Left forelimb (tissue), 1 donor: Measurements from ENCODE around the gene TFAP2A.

Source experiments
- DNase-seq: peaks from one replicate; pipeline ENCODE4 v3.0.0-alpha.2; 2018; ENCODE audit warnings: low spot score

Gene TFAP2A

DNA sequence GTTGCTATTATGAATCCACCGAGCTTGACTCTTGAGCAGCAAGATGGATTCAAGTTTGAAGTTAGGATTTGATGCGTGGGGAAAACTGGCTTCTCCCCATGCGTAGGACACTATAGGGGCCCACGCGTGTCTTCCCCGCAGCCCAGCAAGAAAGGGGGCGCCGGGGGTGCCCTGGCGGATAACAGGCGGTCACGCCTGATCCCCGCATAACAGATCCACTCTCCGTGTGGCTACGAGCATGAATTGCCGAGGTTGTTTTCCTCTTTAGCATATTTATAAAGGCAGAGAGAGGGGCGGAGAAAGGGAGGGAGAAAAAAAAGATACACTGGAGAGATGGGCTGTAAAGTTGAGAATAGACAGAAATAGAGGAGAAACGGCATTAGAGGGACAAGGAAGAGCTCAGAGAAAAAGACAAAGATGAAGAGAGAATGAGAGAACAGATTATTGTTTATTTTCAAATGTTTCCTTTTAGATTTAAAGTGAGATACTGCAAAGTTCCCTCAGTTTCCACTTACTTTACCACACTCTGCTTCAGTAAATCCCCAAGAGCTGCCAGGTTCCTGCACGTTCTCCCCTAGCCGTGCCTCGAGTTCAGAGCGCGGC lies 32.0 kb downstream of the TFAP2A start:
- no peak for DNase-seq

DNA sequence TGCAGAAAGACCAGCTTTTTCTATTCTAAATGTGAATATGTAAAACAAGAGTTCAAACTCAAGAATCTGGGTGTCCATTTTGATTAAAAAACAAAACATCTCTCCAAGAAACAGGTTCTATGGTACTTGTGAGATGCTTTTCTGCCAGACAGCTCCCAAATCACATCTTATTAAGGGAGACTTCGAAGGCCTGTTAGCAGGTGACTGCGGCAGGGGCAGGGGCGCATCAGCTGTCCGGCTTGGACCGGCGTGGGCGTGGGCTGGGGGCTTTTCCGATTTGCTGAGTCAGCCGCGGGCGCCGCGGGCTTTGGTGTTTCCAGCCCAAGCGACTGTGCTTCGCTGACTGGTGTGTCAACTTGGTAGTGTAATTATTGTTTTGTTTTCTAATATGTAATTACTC lies 32.6 kb downstream of the TFAP2A start:
- DNase-seq: no peak

DNA sequence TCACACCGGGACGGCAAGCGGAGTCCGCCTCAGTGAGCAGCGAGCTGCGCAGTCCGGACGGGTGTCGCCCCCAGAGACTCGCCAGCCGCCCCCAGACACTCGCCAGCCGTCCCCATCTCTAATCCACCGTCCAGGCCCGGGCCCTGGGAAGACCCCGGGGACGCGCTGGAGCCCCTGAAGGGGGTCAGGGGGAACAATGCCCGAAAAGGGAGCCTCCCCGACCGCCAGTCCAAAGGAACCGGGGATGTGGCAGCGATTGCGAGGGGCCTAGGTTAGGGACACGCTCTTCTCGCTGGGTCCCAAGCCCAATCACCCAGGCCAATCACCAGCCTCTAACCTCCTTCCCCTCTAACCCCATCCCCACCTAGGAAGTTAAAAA lies 33.1 kb downstream of the TFAP2A start:
- DNase-seq: no peak

DNA sequence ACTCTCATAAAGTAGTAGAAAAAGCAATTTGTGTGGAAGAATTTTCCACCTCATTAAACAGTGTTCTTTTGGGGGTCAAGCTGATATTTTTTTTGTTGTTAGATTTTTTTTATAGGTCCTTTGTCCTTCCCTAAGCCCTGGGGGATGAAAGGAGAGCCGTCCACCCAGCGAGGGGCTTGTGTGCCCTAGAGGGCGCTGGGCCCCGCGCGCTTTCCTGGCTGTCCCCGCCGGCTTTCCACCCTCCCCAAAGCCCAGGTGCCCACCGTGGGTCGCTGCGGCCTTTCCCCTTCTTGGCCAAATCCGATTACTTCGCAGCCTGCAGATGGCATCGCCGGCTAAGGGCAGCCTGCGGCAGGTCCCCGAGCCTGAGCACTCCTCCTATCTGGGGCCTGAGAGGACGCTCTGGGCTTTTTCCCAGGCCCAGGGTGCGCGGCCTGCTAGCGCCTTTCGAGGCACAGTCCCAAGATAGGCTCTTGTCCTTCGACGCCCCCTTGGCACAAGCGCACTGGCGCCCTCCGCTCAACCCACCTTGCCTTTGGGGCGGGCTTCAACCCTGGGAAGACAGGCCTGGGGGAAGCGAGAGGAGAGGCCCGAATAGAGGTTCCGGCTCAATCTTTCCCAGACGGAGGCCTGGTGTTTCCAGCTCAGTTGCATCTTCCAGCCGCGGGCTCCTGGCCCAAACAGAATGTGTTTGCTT lies 33.6 kb downstream of the TFAP2A start:
- DNase-seq: no peak

DNA sequence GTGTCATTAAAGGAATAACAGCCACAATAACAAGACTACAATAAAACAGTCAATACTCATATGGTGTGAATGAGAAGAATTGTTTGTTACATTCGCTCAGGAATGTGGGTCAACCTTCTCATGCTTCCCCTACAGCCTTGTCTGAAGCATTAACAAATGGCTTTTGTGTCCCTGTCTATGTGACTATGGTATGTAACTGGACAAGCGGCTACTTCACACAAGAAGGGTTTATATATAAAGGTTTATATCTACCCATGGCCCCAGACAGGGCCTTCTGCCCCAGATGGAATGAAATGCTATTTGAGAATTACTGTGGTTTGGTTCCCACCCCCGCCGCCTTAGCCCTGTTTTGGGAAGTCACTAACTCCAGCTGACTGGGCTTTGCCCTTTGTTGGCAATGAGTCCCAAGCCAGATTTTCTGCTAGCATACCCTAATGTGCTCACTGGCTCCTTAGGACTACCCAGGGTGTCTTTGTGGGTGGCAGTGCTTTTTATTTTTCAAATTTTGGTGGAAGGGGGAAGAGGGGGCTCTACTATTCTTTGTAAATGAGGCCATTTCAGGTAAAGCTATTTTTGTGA lies 39.4 kb downstream of the TFAP2A start:
- no peak for DNase-seq

DNA sequence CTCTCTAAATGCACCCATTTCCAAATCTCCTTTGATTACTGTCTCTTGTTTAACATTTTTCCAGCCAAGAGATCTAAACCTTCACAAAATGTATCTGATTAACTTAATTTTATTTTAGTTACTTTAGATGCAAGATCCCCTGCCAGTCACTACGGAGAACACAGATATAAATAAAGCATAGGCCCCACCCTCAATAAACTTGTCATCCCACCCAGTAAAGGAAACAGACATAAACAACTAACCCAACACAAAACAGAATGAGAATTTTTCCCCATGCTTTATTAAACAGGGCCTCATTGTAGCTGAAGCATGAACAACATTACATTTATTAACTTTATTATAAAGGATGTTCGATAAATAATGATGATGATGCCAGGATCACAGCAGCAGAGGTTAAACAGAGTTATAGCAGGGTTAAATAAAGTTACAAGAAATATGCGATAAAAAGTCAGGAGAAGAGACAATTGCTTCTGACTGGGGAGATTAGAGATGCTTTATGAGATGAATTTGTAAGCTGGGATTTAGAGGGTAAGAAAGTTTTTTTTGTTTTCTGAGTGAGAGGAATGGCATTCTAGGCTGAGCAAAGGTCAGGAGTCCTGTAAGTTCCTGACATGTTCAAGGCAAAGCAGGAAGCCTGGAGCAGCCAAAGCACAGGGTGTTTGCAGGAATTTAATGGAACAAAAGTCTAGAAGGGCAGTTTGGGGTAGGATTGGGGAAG lies 41.1 kb downstream of the TFAP2A start:
- DNase-seq: no peak

DNA sequence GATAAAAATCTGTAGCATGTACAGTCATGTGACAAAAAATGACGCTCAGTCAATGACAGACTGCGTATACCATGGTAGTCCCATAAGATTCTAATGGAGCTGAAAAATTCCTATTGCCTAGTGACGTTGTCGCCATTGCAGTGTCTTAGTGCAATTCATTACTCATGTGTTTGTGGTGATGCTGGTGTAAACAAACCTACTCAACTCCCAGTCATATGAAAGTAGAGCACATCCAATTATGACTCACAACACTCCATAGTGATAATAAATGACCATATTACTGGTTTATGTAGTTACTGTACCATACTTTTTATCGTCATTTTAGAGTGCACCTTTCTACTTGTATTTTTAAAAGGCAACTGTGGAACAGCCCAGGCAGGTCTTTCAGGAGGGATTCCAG lies 45.0 kb downstream of the TFAP2A start:
- DNase-seq: no peak

DNA sequence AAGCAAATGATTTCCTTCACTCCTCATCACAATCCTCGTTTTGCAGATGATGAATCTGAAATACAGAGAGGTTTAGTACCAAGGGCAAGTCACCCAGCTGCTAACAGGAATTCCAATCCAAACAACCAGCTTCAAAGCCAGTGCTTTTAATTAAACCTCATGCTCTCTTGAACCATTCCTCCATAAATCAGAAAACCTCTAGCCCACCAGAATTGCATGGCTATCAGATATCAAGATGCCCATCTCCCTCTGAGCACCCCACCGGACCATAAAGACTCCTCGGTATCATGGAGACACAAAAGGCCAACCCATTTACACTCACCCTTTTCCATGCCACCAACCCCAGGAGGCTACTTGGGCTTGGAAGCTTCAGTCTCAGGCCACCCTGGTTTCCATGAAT lies 46.0 kb downstream of the TFAP2A start:
- peak; percentile 4 for DNase-seq

DNA sequence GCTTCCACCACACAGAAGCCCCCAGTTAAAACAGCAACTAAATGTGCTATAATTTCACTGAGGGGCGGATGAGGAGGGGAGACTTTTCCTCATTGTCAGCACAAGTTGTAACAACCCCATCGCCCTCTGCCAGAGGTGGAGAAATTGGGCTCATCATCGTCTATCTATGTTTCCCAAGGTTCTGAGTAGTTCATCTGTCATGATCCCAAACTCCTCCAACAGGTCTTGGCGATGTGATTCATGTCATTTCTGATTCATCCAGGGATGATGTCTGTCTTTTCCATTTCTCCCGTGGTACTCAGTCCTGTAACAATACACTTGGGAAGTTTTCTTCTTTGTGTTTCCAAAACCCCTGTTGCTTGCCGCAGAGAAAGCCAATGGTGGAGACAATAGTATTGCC lies 51.0 kb downstream of the TFAP2A start:
- DNase-seq: peak; percentile 18

DNA sequence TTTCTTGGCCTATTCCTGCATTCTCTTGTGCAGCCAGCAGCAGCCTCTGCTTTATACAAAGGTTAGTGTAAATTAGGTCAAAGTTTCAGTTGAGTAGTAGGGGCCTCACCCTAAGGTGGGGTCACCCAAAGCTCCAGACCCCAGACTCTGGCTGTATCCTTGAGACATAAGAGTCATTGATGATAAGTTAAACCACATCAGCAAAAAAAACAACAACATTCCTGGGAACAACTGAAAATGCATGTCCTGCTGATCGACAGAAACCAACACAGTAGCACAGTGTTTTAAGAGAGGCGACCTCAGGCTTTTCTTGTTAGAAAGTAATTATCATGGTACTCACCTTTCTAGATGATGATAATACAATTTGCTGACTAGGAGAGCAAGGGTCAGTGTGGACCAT lies 52.6 kb downstream of the TFAP2A start:
- DNase-seq: peak; percentile 12

DNA sequence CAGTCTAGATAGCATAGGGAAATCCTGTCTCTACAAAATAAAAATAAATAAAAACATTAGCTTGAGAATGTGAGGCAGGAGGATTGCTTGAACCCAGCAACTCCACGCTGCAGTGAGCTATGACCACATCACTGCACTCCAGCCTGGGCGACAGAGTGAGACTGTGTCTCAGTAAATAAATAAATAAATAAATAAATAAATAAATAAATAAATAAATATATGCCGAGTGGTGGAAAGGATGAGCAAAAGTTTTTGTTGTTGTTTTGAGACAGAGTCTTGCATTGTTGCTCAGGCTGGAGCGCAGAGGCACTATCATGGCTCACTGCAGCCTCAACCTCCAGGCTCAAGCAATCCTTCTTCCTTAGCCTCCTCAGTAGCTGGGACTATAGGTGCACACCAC lies 53.4 kb downstream of the TFAP2A start:
- no peak for DNase-seq

DNA sequence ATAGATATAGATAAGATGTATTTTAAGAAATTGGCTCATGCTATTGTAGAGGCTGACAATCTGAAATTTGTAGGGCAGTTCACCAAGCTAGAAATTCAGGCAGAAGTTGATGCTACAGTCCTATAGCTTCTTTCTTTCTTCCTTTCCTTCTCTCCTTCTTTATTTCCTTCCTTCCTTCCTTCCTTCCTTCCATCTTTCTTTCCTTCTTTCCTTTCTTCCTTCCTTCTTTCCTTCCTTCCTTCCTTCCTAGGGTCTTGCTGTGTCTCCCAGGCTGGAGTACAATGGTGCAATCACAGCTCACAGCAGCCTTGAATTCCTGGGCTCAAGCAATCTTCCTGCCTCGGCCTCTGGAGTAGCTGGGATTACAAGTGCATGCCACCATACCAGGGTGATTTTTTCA lies 55.3 kb downstream of the TFAP2A start:
- DNase-seq: no peak

DNA sequence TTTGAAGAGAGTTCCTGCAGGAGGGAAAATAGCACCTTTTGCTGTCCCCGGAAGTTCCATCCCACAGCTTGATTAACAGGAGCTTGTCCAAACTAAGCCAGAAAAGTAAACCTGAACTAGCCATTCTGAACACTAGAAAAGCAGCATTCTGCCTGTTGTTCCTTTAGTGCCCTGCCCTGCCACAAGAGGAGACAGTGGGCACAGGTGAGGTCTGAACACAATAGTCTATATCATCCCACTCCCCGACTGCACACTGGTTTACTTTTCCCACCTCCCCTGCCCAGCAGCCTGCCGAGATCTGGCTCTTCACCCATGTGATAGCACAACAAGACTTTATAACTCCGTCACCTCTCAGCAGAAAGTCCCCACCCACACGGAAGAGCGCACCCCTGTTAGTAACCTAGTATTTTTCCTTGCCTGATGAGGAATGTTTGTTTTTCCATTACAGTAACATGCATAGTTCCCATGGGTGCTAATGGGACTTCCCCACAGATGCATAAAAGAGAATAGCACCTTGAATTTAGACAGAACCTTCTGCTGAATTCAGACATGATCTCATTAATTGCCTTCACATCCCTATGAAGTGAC lies 59.7 kb downstream of the TFAP2A start:
- peak; percentile 12 for DNase-seq

DNA sequence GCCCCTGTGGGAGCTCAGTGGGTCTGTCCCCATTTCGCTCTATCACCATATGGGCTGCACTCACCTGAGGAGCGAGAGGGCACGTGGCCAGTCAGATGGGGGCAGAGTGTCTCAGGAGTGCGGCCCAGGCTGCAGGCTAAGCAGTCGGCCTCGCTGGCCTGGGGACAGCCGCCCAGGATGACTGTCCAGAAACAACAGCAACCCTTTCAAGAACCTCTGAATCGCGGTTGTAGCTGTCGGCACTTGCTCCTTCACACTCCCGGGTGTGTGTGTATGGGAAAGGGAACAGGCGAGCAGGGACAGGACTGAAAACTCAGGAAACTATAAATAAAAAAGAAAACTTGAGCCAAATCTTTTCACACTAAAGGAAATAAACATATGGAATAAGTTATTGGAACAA lies 63.1 kb downstream of the TFAP2A start:
- DNase-seq: peak; percentile 69

DNA sequence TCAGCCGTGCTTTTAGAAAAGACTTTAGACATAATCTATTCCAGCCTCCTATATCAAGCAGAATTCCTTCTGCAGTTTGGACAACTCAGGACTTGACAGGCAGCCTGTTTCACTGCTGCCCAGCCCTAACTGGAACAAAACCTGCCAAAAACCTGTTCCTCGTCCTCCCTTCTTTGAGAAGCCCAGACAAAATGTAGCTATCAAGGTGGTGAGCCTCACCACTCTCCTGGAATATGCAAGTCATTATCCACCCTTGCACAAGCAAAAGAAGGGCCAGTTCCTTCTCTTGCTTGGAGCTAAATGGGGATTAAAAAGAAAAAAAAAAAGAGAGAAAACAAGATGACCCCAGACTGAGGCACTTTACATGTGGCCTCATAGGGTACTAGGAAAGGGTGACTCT lies 64.2 kb downstream of the TFAP2A start:
- peak; percentile 11 for DNase-seq

DNA sequence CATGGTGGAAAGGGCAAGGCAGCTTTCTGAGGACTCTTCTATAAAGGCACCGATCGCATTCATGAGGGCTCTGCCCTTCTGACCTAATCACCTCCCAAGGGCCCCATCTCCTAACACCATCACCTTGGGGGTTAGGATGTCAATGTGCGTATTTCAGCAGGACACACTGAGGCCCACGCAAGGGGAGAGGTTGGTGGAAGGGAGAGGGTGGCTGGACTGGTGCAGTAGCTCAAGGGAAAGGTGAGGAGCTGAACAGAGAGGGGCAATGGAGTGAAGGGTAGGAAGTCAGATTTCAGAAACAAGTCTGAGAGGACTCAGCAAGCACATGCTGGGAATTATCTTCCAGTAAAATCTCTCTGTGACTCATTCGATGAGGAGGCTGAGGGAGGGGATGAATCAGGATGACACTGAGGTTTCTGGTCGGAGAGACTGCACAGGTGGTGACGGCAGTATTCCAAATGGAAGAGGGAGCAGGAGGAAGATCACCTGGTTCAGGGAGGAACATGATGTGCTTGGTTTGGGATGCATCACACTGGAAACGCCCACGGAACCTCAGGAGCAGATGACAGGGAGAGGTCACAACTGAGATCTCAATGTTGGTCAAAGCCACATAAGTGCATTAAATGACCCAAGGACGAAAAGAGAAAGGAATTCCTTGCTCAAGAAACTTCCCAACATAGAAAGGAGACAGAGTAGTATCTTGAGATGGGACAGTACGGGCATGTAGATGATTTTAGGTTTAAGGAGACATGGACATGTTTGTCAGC lies 67.1 kb downstream of the TFAP2A start:
- peak; percentile 42 for DNase-seq
